Activated CD4-positive, alpha-beta memory T cell treated with anti-CD3 and anti-CD28 coated beads for 36 hours (primary cell): ENCODE results near the gene PACS1. TPM values are rescaled to one million over a fixed set of nuclear protein-coding genes. Genes with fewer than 3 reads are reported as not detected.

Experiments used
- total RNA-seq, 2 experiments: library from RNA; stranded (reverse); gene quantifications; one replicate each; pipeline ENCODE4 v1.2.3, GENCODE V29; 2021

PACS1 gene
- total RNA-seq, 2 experiments from 2014 or later, result 82.0 to 84.1 TPM

Other genes with a start within 250 kb of the PACS1 start
- 1 to 10 TPM; 2.0 to 2.7 TPM for gene SNX32, start 236.3 kb upstream of the PACS1 start, total RNA-seq
- 1,000 to 10,000 TPM; 1,166 to 1,191 TPM for gene CFL1, start 212.1 kb upstream of the PACS1 start, total RNA-seq
- gene MUS81, start 209.8 kb upstream of the PACS1 start, total RNA-seq, result 10 to 100 TPM; 69.8 to 71.7 TPM
- 10 to 100 TPM; 11.5 to 12.5 TPM for gene EFEMP2, start 197.5 kb upstream of the PACS1 start, total RNA-seq
- gene CTSW, start 190.4 kb upstream of the PACS1 start, total RNA-seq, result 10 to 100 TPM; 11.1 to 13.2 TPM
- 100 to 1,000 TPM in 1 of 2 experiments, 10 to 100 TPM in 1; 94.2 to 101 TPM for gene FIBP, start 181.8 kb upstream of the PACS1 start, total RNA-seq
- 10 to 100 TPM; 40.0 to 44.4 TPM for gene CCDC85B, start 179.6 kb upstream of the PACS1 start, total RNA-seq
- 10 to 100 TPM; 17.1 to 17.7 TPM for gene FOSL1, start 169.9 kb upstream of the PACS1 start, total RNA-seq
- 10 to 100 TPM; 22.2 to 23.6 TPM for gene C11orf68, start 151.2 kb upstream of the PACS1 start, total RNA-seq
- 100 to 1,000 TPM; 154 to 169 TPM for gene DRAP1, start 150.8 kb upstream of the PACS1 start, total RNA-seq
- not detected for gene TSGA10IP, start 124.8 kb upstream of the PACS1 start, total RNA-seq
- gene SART1, start 108.5 kb upstream of the PACS1 start, total RNA-seq, result 10 to 100 TPM; 59.1 to 60.5 TPM
- 10 to 100 TPM; 41.2 to 42.7 TPM for gene EIF1AD, start 68.1 kb upstream of the PACS1 start, total RNA-seq
- 100 to 1,000 TPM; 264 to 280 TPM for gene BANF1, start 67.8 kb upstream of the PACS1 start, total RNA-seq
- gene CST6, start 58.3 kb upstream of the PACS1 start, total RNA-seq, result not detected
- gene CATSPER1, start 43.8 kb upstream of the PACS1 start, total RNA-seq, result not detected
- not detected for gene GAL3ST3, start 21.1 kb upstream of the PACS1 start, total RNA-seq
- 100 to 1,000 TPM; 271 to 274 TPM for gene SF3B2, start 17.9 kb upstream of the PACS1 start, total RNA-seq
- gene KLC2, start 187.4 kb downstream of the PACS1 start, total RNA-seq, result 10 to 100 TPM; 40.5 to 44.8 TPM
- gene RAB1B, start 198.4 kb downstream of the PACS1 start, total RNA-seq, result 100 to 1,000 TPM; 118 to 124 TPM
- 1 to 10 TPM in 1 of 2 experiments, under 1 TPM in 1; 0.39 to 1.5 TPM for gene CNIH2, start 207.9 kb downstream of the PACS1 start, total RNA-seq
- 10 to 100 TPM; 63.1 to 65.8 TPM for gene YIF1A, start 218.9 kb downstream of the PACS1 start, total RNA-seq
- not detected for gene TMEM151A, start 221.6 kb downstream of the PACS1 start, total RNA-seq
- not detected for gene CD248, start 246.8 kb downstream of the PACS1 start, total RNA-seq